Left hindlimb (tissue), 1 donor: ENCODE measurements around the gene EPB41L4B.

Experiments used
- DNase-seq: peaks from one replicate; pipeline ENCODE4 v3.0.0-alpha.2; 2018

Gene EPB41L4B

GRCh38 chr9:109191746-109192145, 129.1 kb downstream of the EPB41L4B start:
- no peak for DNase-seq

- DNase-seq: no peak
Observed at GRCh38 chr9:109190151-109190550, 130.7 kb downstream of the EPB41L4B start.

- DNase-seq: no peak
Observed at GRCh38 chr9:109186857-109187520, 133.9 kb downstream of the EPB41L4B start.

GRCh38 chr9:109182940-109183798, 137.7 kb downstream of the EPB41L4B start:
- DNase-seq: no peak

GRCh38 chr9:109182550-109182939, 138.3 kb downstream of the EPB41L4B start:
- DNase-seq: no peak

GRCh38 chr9:109181284-109181683, 139.6 kb downstream of the EPB41L4B start:
- no peak for DNase-seq

GRCh38 chr9:109179801-109180523, 140.9 kb downstream of the EPB41L4B start:
- no peak for DNase-seq

GRCh38 chr9:109176963-109177362, 143.9 kb downstream of the EPB41L4B start:
- DNase-seq: no peak

- no peak for DNase-seq
Observed at GRCh38 chr9:109176386-109176785, 144.5 kb downstream of the EPB41L4B start.

- DNase-seq: no peak
Observed at GRCh38 chr9:109172935-109173334, 147.9 kb downstream of the EPB41L4B start.

GRCh38 chr9:109171926-109172325, 148.9 kb downstream of the EPB41L4B start:
- no peak for DNase-seq

- no peak for DNase-seq
Observed at GRCh38 chr9:109168170-109168569, 152.7 kb downstream of the EPB41L4B start.

GRCh38 chr9:109167716-109168115, 153.1 kb downstream of the EPB41L4B start:
- DNase-seq: no peak

- no peak for DNase-seq
Observed at GRCh38 chr9:109166771-109167601, 153.9 kb downstream of the EPB41L4B start, which contains the start of gene FRRS1L. TSS of gene FRRS1L (minus strand) at chr9:109167249. CDS start at chr9:109167138, 111 bp downstream.

GRCh38 chr9:109166171-109166770, 154.6 kb downstream of the EPB41L4B start:
- DNase-seq: no peak

- no peak for DNase-seq
Observed at GRCh38 chr9:109164042-109164441, 156.8 kb downstream of the EPB41L4B start.

GRCh38 chr9:109163194-109163593, 157.7 kb downstream of the EPB41L4B start:
- DNase-seq: no peak

- no peak for DNase-seq
Observed at GRCh38 chr9:109162677-109163076, 158.2 kb downstream of the EPB41L4B start.

GRCh38 chr9:109161471-109161870, 159.4 kb downstream of the EPB41L4B start:
- DNase-seq: no peak

- DNase-seq: no peak
Observed at GRCh38 chr9:109159583-109159982, 161.3 kb downstream of the EPB41L4B start.

- DNase-seq: no peak
Observed at GRCh38 chr9:109158651-109159050, 162.2 kb downstream of the EPB41L4B start.

GRCh38 chr9:109156708-109157107, 164.2 kb downstream of the EPB41L4B start:
- DNase-seq: no peak
